HCT116 (cell line): ENCODE data around the gene LY9. TPM values are rescaled to one million over a fixed set of nuclear protein-coding genes. Genes with fewer than 3 reads are reported as not detected.

Experiments used
- ATAC-seq: fragments of 200-7000 bp; cut with Tn5 transposase; 2 replicates; pipeline ENCODE4 v1.9.1; 2020; ENCODE audit warnings: mild to moderate bottlenecking, moderate library complexity
- BruUV-seq: library from RNA; stranded (reverse); fragments of 400-500 nt; replicated peaks from 2 replicates; lab custom pipeline; 2021; lab: Mats Ljungman, UMichigan
- CTCF ChIA-PET: fragments of 300-600 bp; sonication (Branson Sonifier 250); formaldehyde crosslinking; loops from one replicate; lab custom pipeline; 2021; ENCODE audit warnings: antibody characterized with exemption; lab: Charles Lee
- POLR2A ChIA-PET: fragments of 300-600, 350-600 bp; sonication (Branson Sonifier 250); formaldehyde crosslinking; loops from one replicate; lab custom pipeline; 2021; ENCODE audit warnings: antibody characterized with exemption; lab: Charles Lee
- RAD21 ChIA-PET, 2 experiments: fragments of 300-600 bp; sonication (Branson Sonifier 250); formaldehyde crosslinking; loops; one replicate each; lab custom pipeline; 2023; ENCODE audit warnings: low total read pairs in 2 of 2; ENCODE audit not compliant: uncharacterized antibody in 2 of 2, unreplicated experiment in 2 of 2, low non-redundant PET in 1 of 2; lab: Charles Lee
- DNase-seq: peaks from one replicate; pipeline ENCODE4 v3.0.0-alpha.2; 2010; ENCODE audit warnings: low read depth, low spot score
- H2AFZ ChIP-seq: fragments of 200-600 bp; shearing (Covaris generic), sonication (generic); 2 replicates; pipeline ENCODE4 v1.6.1; 2017; ENCODE audit warnings: low read depth, mixed run types, mixed read lengths, antibody characterized with exemption, low read length; ENCODE audit not compliant: poor library complexity, severe bottlenecking
- H3K27ac ChIP-seq: 2 replicates; pipeline ENCODE4 v1.5.1; 2012; ENCODE audit warnings: low read depth, low read length
- H3K27me3 ChIP-seq: fragments of 200-600 bp; sonication (generic); 2 replicates; pipeline ENCODE4 v1.6.1; 2016; ENCODE audit warnings: mixed run types, low read length, mixed read lengths; ENCODE audit not compliant: insufficient read depth
- H3K36me3 ChIP-seq, 2 experiments: fragments of 200-500 bp in 1 of 2; fragments of 200-600 bp in 1 of 2; sonication (Bioruptor generic) in 1 of 2; sonication (generic) in 1 of 2; 2 replicates each; pipeline versions ENCODE4 v1.5.1 to v1.6.1; 2014 to 2016; ENCODE audit warnings: low read length in 2 of 2, inconsistent platforms in 1 of 2, mixed read lengths in 1 of 2, mixed run types in 1 of 2; ENCODE audit not compliant: insufficient read depth in 2 of 2, control insufficient read depth in 1 of 2
- H3K4me1 ChIP-seq, 2 experiments: fragments of 200-600 bp in 1 of 2; sonication (generic) in 1 of 2; 2 replicates each; pipeline versions ENCODE4 v1.5.1 to v1.6.1; 2012 to 2017; ENCODE audit warnings: low read length in 2 of 2, inconsistent platforms in 1 of 2, mild to moderate bottlenecking in 1 of 2, mixed read lengths in 1 of 2, mixed run types in 1 of 2, moderate library complexity in 1 of 2; ENCODE audit not compliant: insufficient read depth in 2 of 2, control insufficient read depth in 1 of 2
- H3K4me2 ChIP-seq: fragments of 200-600 bp; sonication (generic); 2 replicates; pipeline ENCODE4 v1.6.1; 2017; ENCODE audit warnings: mixed run types, low read length, mixed read lengths
- H3K4me3 ChIP-seq, 2 experiments: fragments of 200-600 bp in 1 of 2; sonication (generic) in 1 of 2; replicated peaks in 1 of 2; 2 replicates each; pipeline ENCODE4 v1.5.1; 2011 to 2016; ENCODE audit warnings: low read length in 2 of 2, control low read depth in 1 of 2, low read depth in 1 of 2, mild to moderate bottlenecking in 1 of 2, mixed read lengths in 1 of 2, mixed run types in 1 of 2
- H3K79me2 ChIP-seq: fragments of 200-600 bp; sonication (generic); 2 replicates; pipeline ENCODE4 v1.6.1; 2017; ENCODE audit warnings: mild to moderate bottlenecking, mixed run types, low read length, moderate library complexity, mixed read lengths; ENCODE audit not compliant: insufficient read depth
- H3K9ac ChIP-seq: fragments of 200-600 bp; sonication (generic); 2 replicates; pipeline ENCODE4 v1.6.1; 2016; ENCODE audit warnings: low read length, mixed read lengths
- H3K9me2 ChIP-seq: fragments of 200-600 bp; sonication (generic), shearing (Covaris generic); 2 replicates; pipeline ENCODE4 v1.6.1; 2017; ENCODE audit warnings: mixed run types, mild to moderate bottlenecking, moderate library complexity; ENCODE audit not compliant: insufficient read depth
- H3K9me3 ChIP-seq, 2 experiments: fragments of 200-500 bp in 1 of 2; fragments of 200-600 bp in 1 of 2; sonication (Bioruptor generic) in 1 of 2; sonication (generic) in 1 of 2; 2 replicates each; pipeline ENCODE4 v1.6.1; 2014 to 2017; ENCODE audit warnings: low read length in 2 of 2, mixed read lengths in 2 of 2, inconsistent platforms in 1 of 2, low read depth in 1 of 2, mild to moderate bottlenecking in 1 of 2, mixed run types in 1 of 2, moderate library complexity in 1 of 2; ENCODE audit not compliant: control insufficient read depth in 1 of 2, insufficient read depth in 1 of 2
- H4K20me1 ChIP-seq: fragments of 200-600 bp; sonication (generic), shearing (Covaris generic); 2 replicates; pipeline ENCODE4 v1.6.1; 2017; ENCODE audit warnings: mixed run types, mild to moderate bottlenecking, moderate library complexity; ENCODE audit not compliant: insufficient read depth
- CEBPB ChIP-seq: IDR thresholded peaks from 2 replicates; pipeline ENCODE4 v1.6.1; 2012; ENCODE audit warnings: low read depth
- CTCF ChIP-seq, 3 experiments: fragments of 200-600 bp in 1 of 3; sonication (generic) in 1 of 3; IDR thresholded peaks in 2 of 3; conservative IDR thresholded peaks in 1 of 3; 2 replicates each; pipeline ENCODE4 v1.5.1; 2012 to 2017; ENCODE audit warnings: low read depth in 2 of 3, low read length in 2 of 3, antibody characterized with exemption in 1 of 3, borderline replicate concordance in 1 of 3, control low read depth in 1 of 3, mild to moderate bottlenecking in 1 of 3, mixed read lengths in 1 of 3, mixed run types in 1 of 3, moderate library complexity in 1 of 3; ENCODE audit not compliant: insufficient read depth in 1 of 3
- EGR1 ChIP-seq: IDR thresholded peaks from 2 replicates; pipeline ENCODE4 v1.6.1; 2012; ENCODE audit warnings: low read depth
- EZH2 ChIP-seq: fragments of 200-600 bp; sonication (generic); IDR thresholded peaks from 2 replicates; pipeline ENCODE4 v1.6.1; 2017; ENCODE audit warnings: antibody characterized with exemption, mixed run types
- FOSL1 ChIP-seq: IDR thresholded peaks from 2 replicates; pipeline ENCODE4 v1.6.1; 2012; ENCODE audit warnings: low read depth
- JUND ChIP-seq: IDR thresholded peaks from 2 replicates; pipeline ENCODE4 v1.6.1; 2012
- POLR2AphosphoS5 ChIP-seq: IDR thresholded peaks from 2 replicates; pipeline ENCODE4 v1.6.1; 2011; ENCODE audit warnings: mild to moderate bottlenecking, low read depth, low read length, moderate library complexity
- REST ChIP-seq: IDR thresholded peaks from 2 replicates; pipeline ENCODE4 v1.6.1; 2012; ENCODE audit warnings: low read depth
- TCF7L2 ChIP-seq: IDR thresholded peaks from 2 replicates; pipeline ENCODE4 v1.7.0; 2011; ENCODE audit warnings: borderline replicate concordance, inconsistent platforms; ENCODE audit not compliant: insufficient read depth, insufficient read length; ENCODE audit errors: extremely low read depth
- YY1 ChIP-seq: IDR thresholded peaks from 2 replicates; pipeline ENCODE4 v1.6.1; 2011; ENCODE audit warnings: low read length, low read depth, moderate library complexity, mild to moderate bottlenecking; ENCODE audit not compliant: insufficient replicate concordance; ENCODE audit errors: extremely low read depth
- ZBTB33 ChIP-seq: IDR thresholded peaks from 2 replicates; pipeline ENCODE4 v1.6.1; 2011; ENCODE audit warnings: mild to moderate bottlenecking, low read length, moderate library complexity; ENCODE audit not compliant: insufficient replicate concordance; ENCODE audit errors: extremely low read depth
- ZFX ChIP-seq: fragments of 450-650 bp; IDR thresholded peaks from 2 replicates; pipeline ENCODE4 v1.6.1; 2017
- ZNF274 ChIP-seq: fragments of 200-500 bp; sonication (Bioruptor generic); IDR thresholded peaks from 2 replicates; pipeline ENCODE4 v1.6.1; 2014; ENCODE audit warnings: mild to moderate bottlenecking, low read depth, low read length, inconsistent platforms
- intact Hi-C: fragments of 100-400 bp; cut with micrococcal nuclease; formaldehyde crosslinking; loops from 2 replicates; pipeline ENCODE4 v1.10.0; 2022
- total RNA-seq: library from RNA; stranded (reverse); gene quantifications from one replicate; pipeline ENCODE4 v1.2.1, GENCODE V29; 2021; ENCODE audit not compliant: unreplicated experiment

Gene LY9
- total RNA-seq, 1 experiment from 2014 or later: 0.22 TPM

GRCh38 chr1:160798439-160798838, 2.5 kb downstream of the LY9 start:
- no TSS peak for BruUV-seq
- H2AFZ ChIP-seq: no peak overlapping the region
- H3K4me1 ChIP-seq: no peaks in the 10 kb centered on the region
- CTCF ChIA-PET: no interaction called here
- intact Hi-C loops: no loop called here
- no peak overlapping the region for H3K27ac ChIP-seq
- RAD21 ChIA-PET: no interaction called here
- no peaks in the 10 kb centered on the region for H3K9me2 ChIP-seq
- DNase-seq: no peak
- no peak for ATAC-seq
- H3K79me2 ChIP-seq: no peaks in the 10 kb centered on the region
- H3K36me3 ChIP-seq: no peaks in the 10 kb centered on the region
- H4K20me1 ChIP-seq: no peaks in the 10 kb centered on the region
- H3K4me3 ChIP-seq: no peak overlapping the region
- TF ChIP-seq CEBPB: no peak
- no peak for TF ChIP-seq FOSL1
- no peak for TF ChIP-seq POLR2AphosphoS5
- no peak for TF ChIP-seq ZBTB33
- no peak for TF ChIP-seq EGR1
- no peak for TF ChIP-seq TCF7L2
- no peak for TF ChIP-seq YY1
- TF ChIP-seq EZH2: no peak
- no peaks in the 10 kb centered on the region for H3K9me3 ChIP-seq
- POLR2A ChIA-PET: no interaction called here
- H3K27me3 ChIP-seq: no peaks in the 10 kb centered on the region
- no peak overlapping the region for H3K9ac ChIP-seq
- no peak overlapping the region for H3K4me2 ChIP-seq

GRCh38 chr1:160799641-160800040, 3.7 kb downstream of the LY9 start:
- Histone ChIP-seq H3K36me3 (no peaks in the 10 kb centered on the region), H4K20me1 (no peaks in the 10 kb centered on the region), H3K4me1 (no peaks in the 10 kb centered on the region), H3K27ac (no peak overlapping the region), H3K9me3 (no peaks in the 10 kb centered on the region), H2AFZ (no peak overlapping the region), H3K79me2 (no peaks in the 10 kb centered on the region), H3K4me2 (no peak overlapping the region), H3K4me3 (no peak overlapping the region), H3K9me2 (no peaks in the 10 kb centered on the region), H3K27me3 (no peaks in the 10 kb centered on the region), H3K9ac (no peak overlapping the region)
- intact Hi-C loops: no loop called here
- no peak for DNase-seq
- BruUV-seq: no TSS peak
- ChIA-PET CTCF (no interaction called here), POLR2A (no interaction called here), RAD21 (no interaction called here)
- no peak for ATAC-seq
- TF ChIP-seq CEBPB: no peak
- TF ChIP-seq REST: no peak
- no peak for TF ChIP-seq TCF7L2
- TF ChIP-seq ZNF274: no peak
- TF ChIP-seq CTCF (IDR thresholded peaks at IDR 0.05 in 2 of 3, conservative IDR thresholded peaks at IDR 0.05 in 1 of 3; ENCODE audit: borderline replicate concordance in 1 of 3, insufficient read depth in 1 of 3, low read depth in 2 of 3, low read length in 2 of 3): no peak
- TF ChIP-seq ZFX: no peak
- TF ChIP-seq JUND: no peak
- no peak for TF ChIP-seq POLR2AphosphoS5
